Measurements from ENCODE around the gene NFIB.
A peak's percentile ranks its signal among the peaks of the same experiment; 100 is the strongest.

NFIB gene

DNA sequence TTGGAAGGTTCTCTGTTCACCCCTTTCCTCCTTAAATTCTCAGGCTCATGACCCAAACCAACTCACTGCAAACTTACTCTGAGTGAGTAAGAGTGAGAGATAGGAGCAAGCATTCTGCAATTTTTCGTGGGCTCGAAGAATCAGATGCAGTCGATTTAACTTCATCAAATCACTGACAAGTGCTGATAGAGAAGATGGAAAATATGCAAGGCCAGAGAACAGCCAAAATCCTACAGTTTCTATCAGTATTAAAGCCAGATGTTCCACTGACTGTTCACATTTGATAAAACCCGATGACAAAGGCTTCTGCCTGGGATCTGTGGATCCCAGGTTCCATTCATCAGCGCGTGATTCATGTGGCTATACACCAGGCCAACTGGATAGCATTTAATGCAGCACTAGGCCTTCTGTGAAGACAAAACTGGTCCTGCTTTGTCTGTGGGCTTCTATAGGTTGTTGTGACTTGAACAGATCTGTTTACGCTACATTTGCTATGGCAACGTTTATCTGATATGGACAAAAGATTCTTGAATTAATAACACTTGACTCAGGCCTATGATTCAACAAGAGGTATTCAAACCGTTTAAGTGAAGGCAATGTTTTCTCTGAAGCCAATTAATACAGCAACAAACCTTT, 251.2 kb downstream of the NFIB start:
- Histone ChIP-seq H3K9me3 (ENCODE audit: severe bottlenecking) (no peaks in the 10 kb centered on the region), H3K27ac (ENCODE audit: poor library complexity, severe bottlenecking) (no peak overlapping the region), H3K4me3 (ENCODE audit: severe bottlenecking) (no peak overlapping the region), H3K27me3 (ENCODE audit: insufficient read depth, poor library complexity, severe bottlenecking) (no peaks in the 10 kb centered on the region), H3K4me1 (ENCODE audit: insufficient read depth, poor library complexity, severe bottlenecking) (peaks cover 15% of the 10 kb centered on the region), H3K36me3 (ENCODE audit: low read depth) (no peaks in the 10 kb centered on the region)
- ATAC-seq (ENCODE audit: low read depth) (peak; percentile 92), DNase-seq (ENCODE audit: low spot score) (no peak)
- TF ChIP-seq, protein P1, sequence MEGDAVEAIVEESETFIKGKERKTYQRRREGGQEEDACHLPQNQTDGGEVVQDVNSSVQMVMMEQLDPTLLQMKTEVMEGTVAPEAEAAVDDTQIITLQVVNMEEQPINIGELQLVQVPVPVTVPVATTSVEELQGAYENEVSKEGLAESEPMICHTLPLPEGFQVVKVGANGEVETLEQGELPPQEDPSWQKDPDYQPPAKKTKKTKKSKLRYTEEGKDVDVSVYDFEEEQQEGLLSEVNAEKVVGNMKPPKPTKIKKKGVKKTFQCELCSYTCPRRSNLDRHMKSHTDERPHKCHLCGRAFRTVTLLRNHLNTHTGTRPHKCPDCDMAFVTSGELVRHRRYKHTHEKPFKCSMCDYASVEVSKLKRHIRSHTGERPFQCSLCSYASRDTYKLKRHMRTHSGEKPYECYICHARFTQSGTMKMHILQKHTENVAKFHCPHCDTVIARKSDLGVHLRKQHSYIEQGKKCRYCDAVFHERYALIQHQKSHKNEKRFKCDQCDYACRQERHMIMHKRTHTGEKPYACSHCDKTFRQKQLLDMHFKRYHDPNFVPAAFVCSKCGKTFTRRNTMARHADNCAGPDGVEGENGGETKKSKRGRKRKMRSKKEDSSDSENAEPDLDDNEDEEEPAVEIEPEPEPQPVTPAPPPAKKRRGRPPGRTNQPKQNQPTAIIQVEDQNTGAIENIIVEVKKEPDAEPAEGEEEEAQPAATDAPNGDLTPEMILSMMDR (IDR thresholded peaks at IDR 0.05; ENCODE audit: poor library complexity, severe bottlenecking): no peak

DNA sequence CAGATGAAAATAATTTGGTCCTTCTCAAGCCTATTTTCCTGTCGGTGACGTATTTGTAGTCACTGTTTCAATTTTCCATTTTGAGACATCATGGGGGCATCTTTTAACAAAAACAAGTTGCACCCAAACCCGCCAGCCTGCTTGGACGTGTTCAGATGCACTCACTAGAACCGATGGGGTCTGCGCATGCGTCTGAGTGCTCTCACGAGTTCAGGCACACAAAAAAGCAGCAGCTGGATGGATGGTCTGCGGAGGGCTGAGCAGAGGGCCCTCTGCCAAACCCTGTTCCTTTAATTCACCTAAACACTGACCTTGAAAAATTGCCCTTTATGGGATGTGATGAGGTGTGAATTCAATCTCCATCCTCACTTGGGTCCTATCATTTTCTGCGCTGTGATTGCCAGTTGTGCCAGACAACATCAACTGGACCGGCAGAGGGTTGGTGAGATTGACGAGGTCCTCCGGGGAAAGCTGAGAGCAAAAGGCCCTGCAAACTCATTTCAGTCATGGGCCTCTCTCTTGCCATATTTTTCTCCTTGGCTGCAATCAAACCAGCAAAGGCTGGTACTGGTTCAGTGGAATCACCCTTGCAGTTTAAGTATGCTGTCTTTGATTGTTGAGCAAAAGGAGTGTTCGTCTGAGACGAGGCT, 251.9 kb downstream of the NFIB start:
- TF ChIP-seq, protein P1 (IDR thresholded peaks at IDR 0.05; ENCODE audit: poor library complexity, severe bottlenecking): no peak
- H3K36me3 ChIP-seq (ENCODE audit: low read depth): no peaks in the 10 kb centered on the region

DNA sequence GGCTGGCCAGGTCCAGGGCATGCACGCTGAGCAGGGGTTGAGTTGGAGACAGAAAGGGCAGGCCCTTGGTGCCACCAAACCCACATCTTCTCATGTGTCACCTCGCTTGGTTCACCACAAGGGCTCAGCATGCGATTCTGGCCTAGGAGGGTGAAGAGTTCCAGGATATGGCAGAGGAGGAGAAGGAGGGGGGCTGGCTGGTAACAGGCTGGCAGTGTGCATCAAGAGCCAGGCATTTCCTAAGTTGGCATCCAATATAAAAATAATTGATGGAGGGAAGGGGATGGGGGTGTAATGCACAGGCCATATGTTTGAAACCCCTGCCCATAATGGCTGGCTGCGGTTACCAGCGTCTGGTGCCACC, 255.6 kb downstream of the NFIB start:
- no peaks in the 10 kb centered on the region for H3K9me3 ChIP-seq (ENCODE audit: severe bottlenecking)
- TF ChIP-seq, protein P1 (IDR thresholded peaks at IDR 0.05; ENCODE audit: poor library complexity, severe bottlenecking): no peak
- no peak overlapping the region for H3K4me3 ChIP-seq (ENCODE audit: severe bottlenecking)
- peaks cover 10% of the 10 kb centered on the region for H3K4me1 ChIP-seq (ENCODE audit: insufficient read depth, poor library complexity, severe bottlenecking)
- no peak for ATAC-seq (ENCODE audit: low read depth)
- DNase-seq (ENCODE audit: low spot score): no peak
- no peak overlapping the region for H3K27ac ChIP-seq (ENCODE audit: poor library complexity, severe bottlenecking)
- no peaks in the 10 kb centered on the region for H3K36me3 ChIP-seq (ENCODE audit: low read depth)
- no peaks in the 10 kb centered on the region for H3K27me3 ChIP-seq (ENCODE audit: insufficient read depth, poor library complexity, severe bottlenecking)

More for the DNA sequence above, 251.9 kb downstream of the NFIB start:
- Histone ChIP-seq H3K9me3 (ENCODE audit: severe bottlenecking) (no peaks in the 10 kb centered on the region), H3K27me3 (ENCODE audit: insufficient read depth, poor library complexity, severe bottlenecking) (no peaks in the 10 kb centered on the region), H3K27ac (ENCODE audit: poor library complexity, severe bottlenecking) (no peak overlapping the region), H3K4me3 (ENCODE audit: severe bottlenecking) (no peak overlapping the region), H3K4me1 (ENCODE audit: insufficient read depth, poor library complexity, severe bottlenecking) (peaks cover 15% of the 10 kb centered on the region)
- ATAC-seq (ENCODE audit: low read depth) (no peak), DNase-seq (ENCODE audit: low spot score) (no peak)

DNA sequence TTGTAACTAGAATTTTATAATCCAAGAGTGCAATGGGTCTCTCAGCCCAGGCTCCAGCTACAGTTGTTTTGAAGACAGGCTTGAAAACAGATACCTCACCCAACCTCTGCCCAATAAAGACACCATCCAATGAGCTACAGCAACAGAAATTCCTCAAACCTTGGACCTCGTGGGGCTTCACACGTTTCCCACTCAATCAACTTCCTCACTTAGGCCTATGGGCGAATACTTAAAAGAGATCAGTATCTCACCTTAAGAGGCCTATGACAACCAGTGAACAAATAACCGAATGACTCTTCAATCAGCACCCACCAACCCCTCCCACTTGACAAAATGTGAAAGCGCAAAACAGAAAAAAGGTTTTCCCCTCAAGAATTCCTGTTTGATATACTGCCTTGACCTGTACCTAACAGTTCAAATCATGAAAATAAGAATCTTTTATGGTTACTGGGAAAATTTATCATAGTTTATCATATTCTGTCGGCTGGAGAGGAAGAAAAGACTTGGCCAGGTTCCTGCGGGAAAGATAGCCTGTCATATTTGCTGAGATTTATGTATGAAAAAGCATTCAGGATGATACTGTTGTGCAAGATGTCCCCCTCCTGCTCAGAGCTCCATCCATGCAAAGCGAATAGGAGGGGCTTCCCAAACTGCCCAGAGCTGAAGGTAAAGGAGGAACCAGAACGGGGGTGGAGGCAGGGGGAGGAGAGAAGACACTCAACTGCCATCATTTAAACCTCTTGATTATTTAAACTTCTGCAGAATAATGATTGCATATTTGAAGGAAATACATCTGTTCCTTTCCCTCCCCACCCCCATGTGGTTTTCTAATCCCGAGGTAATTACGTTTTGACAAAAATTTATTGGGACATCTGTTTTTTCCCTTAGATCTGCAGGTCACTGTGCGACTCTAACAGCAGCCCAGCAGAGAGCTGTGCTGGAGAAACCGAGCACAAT, 256.3 kb downstream of the NFIB start:
- H3K27ac ChIP-seq (ENCODE audit: poor library complexity, severe bottlenecking): no peak overlapping the region
- DNase-seq (ENCODE audit: low spot score) (no peak), ATAC-seq (ENCODE audit: low read depth) (no peak)
- H3K27me3 ChIP-seq (ENCODE audit: insufficient read depth, poor library complexity, severe bottlenecking): no peaks in the 10 kb centered on the region
- TF ChIP-seq, protein P1 (IDR thresholded peaks at IDR 0.05; ENCODE audit: poor library complexity, severe bottlenecking): no peak
- peaks cover 3% of the 10 kb centered on the region for H3K4me1 ChIP-seq (ENCODE audit: insufficient read depth, poor library complexity, severe bottlenecking)
- H3K36me3 ChIP-seq (ENCODE audit: low read depth): no peaks in the 10 kb centered on the region
- H3K9me3 ChIP-seq (ENCODE audit: severe bottlenecking): no peaks in the 10 kb centered on the region
- H3K4me3 ChIP-seq (ENCODE audit: severe bottlenecking): no peak overlapping the region

Measured in RWPE2 (cell line).